Endothelial cell of umbilical vein (primary cell): Measurements from ENCODE around the gene MCF2L. TPM values are rescaled to one million over a fixed set of nuclear protein-coding genes. Genes with fewer than 3 reads are reported as not detected.

Experiments
- BruUV-seq: library from RNA; stranded (reverse); fragments of 400-500 nt; replicated peaks from 2 replicates; lab custom pipeline; 2021; lab: Mats Ljungman, UMichigan
- CTCF ChIA-PET: fragments of 300-600, 350-600 bp; sonication (Branson Sonifier 250); formaldehyde crosslinking; loops from one replicate; lab custom pipeline; 2021; ENCODE audit warnings: antibody characterized with exemption, inconsistent platforms; lab: Charles Lee
- POLR2A ChIA-PET: fragments of 300-600, 350-600 bp; sonication (Branson Sonifier 250); formaldehyde crosslinking; loops from one replicate; lab custom pipeline; 2021; ENCODE audit warnings: antibody characterized with exemption, inconsistent platforms; lab: Charles Lee
- DNase-seq: peaks from one replicate; pipeline ENCODE4 v3.0.0-alpha.2; 2011; ENCODE audit warnings: low read depth, low spot score
- FAIRE-seq: peaks from 2 replicates; lab custom pipeline; 2011; peaks lifted over from hg19 to GRCh38; lab: Jason Lieb, UNC
- H2AFZ ChIP-seq: 2 replicates; pipeline ENCODE4 v1.6.0; 2012; ENCODE audit warnings: low read depth, low read length, control low read depth, inconsistent platforms
- H3K27ac ChIP-seq: 2 replicates; pipeline ENCODE4 v1.5.1; 2011; ENCODE audit warnings: low read depth, mild to moderate bottlenecking, control low read depth, low read length, moderate library complexity; ENCODE audit not compliant: insufficient read depth
- H3K27me3 ChIP-seq, 2 experiments: 2 replicates each; pipeline versions ENCODE4 v1.6.0 to v1.6.1; 2011; ENCODE audit warnings: low read length in 2 of 2, mixed read lengths in 1 of 2; ENCODE audit not compliant: control insufficient read depth in 2 of 2, insufficient read depth in 2 of 2
- H3K36me3 ChIP-seq, 2 experiments: 2 replicates in 1 of 2; 3 replicates in 1 of 2; pipeline ENCODE4 v1.5.1; 2011; ENCODE audit warnings: low read length in 2 of 2, mild to moderate bottlenecking in 1 of 2, moderate library complexity in 1 of 2; ENCODE audit not compliant: control insufficient read depth in 2 of 2, insufficient read depth in 2 of 2; ENCODE audit errors: extremely low read depth in 1 of 2
- H3K4me1 ChIP-seq: 3 replicates; pipeline ENCODE4 v1.5.1; 2011; ENCODE audit warnings: mild to moderate bottlenecking, low read length; ENCODE audit not compliant: control insufficient read depth, insufficient read depth; ENCODE audit errors: extremely low read depth
- H3K4me2 ChIP-seq: 2 replicates; pipeline ENCODE4 v1.6.1; 2011; ENCODE audit warnings: low read length, control low read depth, mixed read lengths; ENCODE audit not compliant: insufficient read depth
- H3K4me3 ChIP-seq, 3 experiments: fragments of 200-600 bp in 1 of 3; sonication (generic), shearing (Covaris generic) in 1 of 3; replicated peaks in 1 of 3; 2 replicates each; pipeline ENCODE4 v1.5.1; 2011 to 2016; ENCODE audit warnings: control low read depth in 3 of 3, low read length in 3 of 3, mild to moderate bottlenecking in 2 of 3, inconsistent platforms in 1 of 3, low read depth in 1 of 3, moderate library complexity in 1 of 3; ENCODE audit not compliant: insufficient read depth in 1 of 3
- H3K79me2 ChIP-seq: 2 replicates; pipeline ENCODE4 v1.6.0; 2012; ENCODE audit warnings: low read length, inconsistent platforms; ENCODE audit not compliant: control insufficient read depth, insufficient read depth
- H3K9ac ChIP-seq: replicated peaks from 2 replicates; pipeline ENCODE3; 2011; ENCODE audit warnings: low read length, control low read depth; ENCODE audit not compliant: insufficient read depth; ENCODE audit errors: extremely low read depth
- H3K9me1 ChIP-seq: replicated peaks from 3 replicates; pipeline ENCODE4 v1.6.0; 2011; ENCODE audit warnings: mild to moderate bottlenecking, low read length; ENCODE audit not compliant: control insufficient read depth, insufficient read depth; ENCODE audit errors: extremely low read depth
- H3K9me3 ChIP-seq: replicated peaks from 2 replicates; pipeline ENCODE4 v1.5.1; 2012; ENCODE audit warnings: low read length, inconsistent platforms; ENCODE audit not compliant: control insufficient read depth, insufficient read depth
- H4K20me1 ChIP-seq: replicated peaks from 2 replicates; pipeline ENCODE3; 2011; ENCODE audit warnings: mild to moderate bottlenecking, low read length; ENCODE audit not compliant: control insufficient read depth, insufficient read depth; ENCODE audit errors: extremely low read depth
- CTCF ChIP-seq, 2 donors: IDR thresholded peaks; 1 replicate in 1 of 2; 2 replicates in 1 of 2; pipeline ENCODE4 v1.5.1; 2011; ENCODE audit warnings: low read length in 2 of 2, mild to moderate bottlenecking in 2 of 2, moderate library complexity in 2 of 2, control low read depth in 1 of 2, inconsistent platforms in 1 of 2, low read depth in 1 of 2; ENCODE audit not compliant: insufficient read depth in 1 of 2; ENCODE audit errors: extremely low read depth in 1 of 2
- EZH2 ChIP-seq: IDR thresholded peaks from 2 replicates; pipeline ENCODE4 v1.6.1; 2012; ENCODE audit warnings: borderline replicate concordance, low read depth, mild to moderate bottlenecking, moderate library complexity, low read length, inconsistent platforms; ENCODE audit not compliant: severe bottlenecking
- FOS ChIP-seq: IDR thresholded peaks from 2 replicates; pipeline ENCODE4 v1.6.1; 2011; ENCODE audit warnings: mild to moderate bottlenecking, low read length, moderate library complexity, borderline replicate concordance; ENCODE audit not compliant: insufficient read depth
- GATA2 ChIP-seq: IDR thresholded peaks from 2 replicates; pipeline ENCODE4 v1.7.0; 2011; ENCODE audit warnings: low read depth, mild to moderate bottlenecking, moderate library complexity, mixed read lengths, low read length; ENCODE audit not compliant: insufficient read length, insufficient read depth
- JUN ChIP-seq: IDR thresholded peaks from 2 replicates; pipeline ENCODE4 v1.6.1; 2011; ENCODE audit warnings: borderline replicate concordance, low read depth; ENCODE audit not compliant: insufficient read length, insufficient read depth
- MAX ChIP-seq: IDR thresholded peaks from 2 replicates; pipeline ENCODE4 v1.6.1; 2011; ENCODE audit not compliant: insufficient read depth, insufficient read length
- MYC ChIP-seq: IDR thresholded peaks from one replicate; pipeline ENCODE4 v1.6.1; 2011; ENCODE audit warnings: mild to moderate bottlenecking, low read depth, low read length
- POLR2A ChIP-seq: IDR thresholded peaks from 2 replicates; pipeline ENCODE4 v1.6.1; 2012; ENCODE audit warnings: low read depth, mild to moderate bottlenecking, control low read depth, low read length
- POLR2AphosphoS5 ChIP-seq: IDR thresholded peaks from 2 replicates; pipeline ENCODE4 v1.6.1; 2012; ENCODE audit warnings: low read depth, mild to moderate bottlenecking, control low read depth, low read length, moderate library complexity; ENCODE audit not compliant: insufficient read depth
- dilution Hi-C: fragments of 300-500 bp; cut with MboI; formaldehyde crosslinking; loops from one replicate; pipeline ENCODE4 v1.15.0; 2019; ENCODE audit warnings: low sequenced_read_pairs; ENCODE audit not compliant: extremely low pct_ligation_motif_present
- intact Hi-C: fragments of 100-400 bp; cut with micrococcal nuclease; formaldehyde crosslinking; loops from one replicate; pipeline ENCODE4 v1.10.0; 2022
- polyA plus RNA-seq, 4 experiments: library from polyadenylated mRNA; depleted of rRNA in 3 of 4; stranded (reverse) in 3 of 4; unstranded in 1 of 4; fragments of >200 nt; gene quantifications; 2 replicates each; pipeline versions ENCODE4 v1.2.1 to v1.2.3, GENCODE V29; 2011 to 2012; ENCODE audit warnings: missing spikeins in 1 of 4
- total RNA-seq: library from RNA; stranded (reverse); gene quantifications from 2 replicates; pipeline ENCODE4 v1.2.3, GENCODE V29; 2021

The MCF2L gene
- total and polyA plus RNA-seq, 2 donors (not counting 3 experiments of a cell fraction or from before 2014, with no cell fraction given), result 0.33 to 0.58 TPM

GRCh38 chr13:113020323-113021080, 51.5 kb downstream of the MCF2L start:
- no TSS peak for BruUV-seq
- no peak for FAIRE-seq
- H3K9me1 ChIP-seq, result no peaks in the 10 kb centered on the region
- no peaks in the 10 kb centered on the region for H3K79me2 ChIP-seq
- H3K27me3 ChIP-seq, result no peaks in the 10 kb centered on the region
- no peaks in the 10 kb centered on the region for H3K36me3 ChIP-seq
- CTCF ChIA-PET, result interaction anchor here (1.9 kb wide), 1 partner anchor 9 kb away, joined by 7 read pairs; no protein-coding TSS in a partner anchor
- H3K9ac ChIP-seq, result no peak overlapping the region
- no peaks in the 10 kb centered on the region for H4K20me1 ChIP-seq
- POLR2A ChIA-PET, result no interaction called here
- TF ChIP-seq POLR2AphosphoS5, result no peak
- no peak for TF ChIP-seq JUN
- no peak for TF ChIP-seq CTCF (IDR thresholded peaks at IDR 0.05; ENCODE audit: extremely low read depth in 1 of 2, insufficient read depth in 1 of 2, low read depth in 1 of 2, low read length in 2 of 2)
- TF ChIP-seq POLR2A, result no peak
- TF ChIP-seq GATA2, result no peak
- TF ChIP-seq MAX, result no peak
- no peak for TF ChIP-seq FOS
- no peak for TF ChIP-seq MYC
- TF ChIP-seq EZH2, result no peak
- no peak overlapping the region for H2AFZ ChIP-seq
- H3K4me1 ChIP-seq, result peaks cover 11% of the 10 kb centered on the region
- DNase-seq, result no peak
- no peaks in the 10 kb centered on the region for H3K9me3 ChIP-seq
- intact Hi-C loops, result loop anchor here (10.0 kb wide), 1 partner anchor 386 kb away; no protein-coding TSS in a partner anchor
- no peak overlapping the region for H3K4me2 ChIP-seq
- dilution Hi-C loops, result no loop called here
- no peak overlapping the region for H3K27ac ChIP-seq
- H3K4me3 ChIP-seq, result no peak overlapping the region
